Sciatic nerve (tissue), 2 donors: ENCODE data around the gene OR6B3. TPM values are rescaled to one million over a fixed set of nuclear protein-coding genes. Genes with fewer than 3 reads are reported as not detected.
"Not testable (repeated sequence)": the region's sequence is repeated elsewhere in the genome, so short reads cannot be mapped to it uniquely, and the experiment has no call there.

Experiments used
- ATAC-seq: fragments of 200-7000 bp; cut with Tn5 transposase; one replicate; pipeline ENCODE4 v1.9.1; 2020; ENCODE audit warnings: mild to moderate bottlenecking, moderate library complexity
- DNase-seq: peaks from one replicate; pipeline ENCODE4 v3.0.0-alpha.2; 2020; ENCODE audit warnings: low spot score
- intact Hi-C: fragments of 100-400 bp; cut with DNase I; formaldehyde crosslinking; loops from one replicate; pipeline ENCODE4 v1.14.2; 2022
- total RNA-seq: library from RNA; stranded (reverse); fragmentation: NEBNext Ultra II Directional; extraction: Animal tissue kit (Norgen Biotek cat#: 25700); gene quantifications from one replicate; pipeline ENCODE4 v1.2.1, GENCODE V29; 2021
- donor health status: DM: no; HTN: no; CAD: no.
- donor health status: DM: no; HTN: no; CAD: no.

Gene OR6B3
- total RNA-seq, 1 donor from 2014 or later: 8.3 TPM

GRCh38 chr2:240050278-240050677 is 3.0 kb downstream of the OR6B3 start:
- intact Hi-C loops: no loop called here
- ATAC-seq: no peak

GRCh38 chr2:240048237-240048636 is 5.1 kb downstream of the OR6B3 start:
- no peak for ATAC-seq
- no peak for DNase-seq
- intact Hi-C loops: no loop called here

More at GRCh38 chr2:240050278-240050677, 3.0 kb downstream of the OR6B3 start:
- no peak for DNase-seq

- DNase-seq (no peak), ATAC-seq (no peak)
- intact Hi-C loops: no loop called here
Observed at GRCh38 chr2:240045098-240045497, 8.2 kb downstream of the OR6B3 start.

- ATAC-seq, DNase-seq, intact Hi-C loops: not testable (repeated sequence)
Observed at GRCh38 chr2:240044096-240044495, 9.2 kb downstream of the OR6B3 start.

GRCh38 chr2:240043279-240043989 is 9.9 kb downstream of the OR6B3 start:
- intact Hi-C loops: no loop called here

GRCh38 chr2:240042740-240043139 is 10.6 kb downstream of the OR6B3 start:
- no peak for ATAC-seq
- intact Hi-C loops: no loop called here
- no peak for DNase-seq

More at GRCh38 chr2:240043279-240043989, 9.9 kb downstream of the OR6B3 start:
- DNase-seq: no peak
- ATAC-seq: no peak

GRCh38 chr2:240041363-240041762 is 12.0 kb downstream of the OR6B3 start:
- intact Hi-C loops: no loop called here
- ATAC-seq: no peak
- no peak for DNase-seq

- DNase-seq: no peak
- intact Hi-C loops: no loop called here
- ATAC-seq: no peak
Observed at GRCh38 chr2:240037358-240037757, 16.0 kb downstream of the OR6B3 start.

GRCh38 chr2:240033330-240033678 is 20.0 kb downstream of the OR6B3 start:
- no peak for DNase-seq
- intact Hi-C loops: loop anchor here (5.0 kb wide), 1 partner anchor 1144 kb away; no protein-coding TSS in a partner anchor
- peak; percentile 42 for ATAC-seq

- intact Hi-C loops: loop anchor here (5.0 kb wide), 1 partner anchor 1145 kb away; no protein-coding TSS in a partner anchor
- ATAC-seq: peak; percentile 28
- DNase-seq: no peak
Observed at GRCh38 chr2:240032406-240033329, 20.7 kb downstream of the OR6B3 start.

GRCh38 chr2:240030379-240031094 is 22.8 kb downstream of the OR6B3 start, which contains the start of gene OR6B2:
OR6B2 (minus strand) TSS chr2:240030429; CDS start chr2:240030429, 0 bp downstream.
- no peak for ATAC-seq
- no peak for DNase-seq
- intact Hi-C loops: loop anchor here (5.0 kb wide), 1 partner anchor 1147 kb away; no protein-coding TSS in a partner anchor

- DNase-seq (no peak), ATAC-seq (no peak)
- intact Hi-C loops: no loop called here
Observed at GRCh38 chr2:240024766-240025165, 28.6 kb downstream of the OR6B3 start.

GRCh38 chr2:240023792-240024191 is 29.5 kb downstream of the OR6B3 start:
- DNase-seq (no peak), ATAC-seq (no peak)
- intact Hi-C loops: no loop called here

GRCh38 chr2:240021488-240022104 is 31.7 kb downstream of the OR6B3 start:
- no peak for ATAC-seq
- intact Hi-C loops: no loop called here
- no peak for DNase-seq

- DNase-seq: no peak
- intact Hi-C loops: no loop called here
- ATAC-seq: no peak
Observed at GRCh38 chr2:240018071-240018750, 35.1 kb downstream of the OR6B3 start.

GRCh38 chr2:240014327-240014726 is 39.0 kb downstream of the OR6B3 start:
- DNase-seq: no peak
- no peak for ATAC-seq
- intact Hi-C loops: no loop called here

- intact Hi-C loops: no loop called here
- no peak for ATAC-seq
Observed at GRCh38 chr2:240013343-240013742, 40.0 kb downstream of the OR6B3 start.

GRCh38 chr2:240002983-240003382 is 50.3 kb downstream of the OR6B3 start:
- DNase-seq (no peak), ATAC-seq (no peak)
- intact Hi-C loops: no loop called here

More at GRCh38 chr2:240013343-240013742, 40.0 kb downstream of the OR6B3 start:
- DNase-seq: no peak
